Urothelium cell line (cell line): ENCODE data around the gene HDAC4.

ENCODE experiments used
- DNase-seq: peaks from one replicate; pipeline ENCODE4 v3.0.0; 2011; ENCODE audit warnings: low spot score, mixed read lengths
- FAIRE-seq: peaks from 2 replicates; lab custom pipeline; 2011; peaks lifted over from hg19 to GRCh38; lab: Jason Lieb, UNC

Gene HDAC4

GRCh38 chr2:239329972-239330572, 70.7 kb downstream of the HDAC4 start:
- FAIRE-seq = no peak
- no peak for DNase-seq

GRCh38 chr2:239329284-239329971, 71.4 kb downstream of the HDAC4 start:
- no peak for DNase-seq
- no peak for FAIRE-seq

GRCh38 chr2:239328351-239329191, 72.2 kb downstream of the HDAC4 start:
- no peak for FAIRE-seq
- no peak for DNase-seq

- FAIRE-seq = no peak
- DNase-seq = no peak
Observed at GRCh38 chr2:239327536-239328350, 73.1 kb downstream of the HDAC4 start.

- DNase-seq (peak; percentile 33), FAIRE-seq (no peak)
Observed at GRCh38 chr2:239326831-239327535, 73.8 kb downstream of the HDAC4 start.

GRCh38 chr2:239324456-239324855, 76.4 kb downstream of the HDAC4 start:
- FAIRE-seq = no peak

GRCh38 chr2:239323447-239323846, 77.4 kb downstream of the HDAC4 start:
- DNase-seq (no peak), FAIRE-seq (no peak)

More at GRCh38 chr2:239324456-239324855, 76.4 kb downstream of the HDAC4 start:
- no peak for DNase-seq

GRCh38 chr2:239322416-239323086, 78.3 kb downstream of the HDAC4 start:
- DNase-seq (no peak), FAIRE-seq (no peak)

GRCh38 chr2:239321596-239322415, 79.0 kb downstream of the HDAC4 start:
- DNase-seq = no peak
- FAIRE-seq = no peak

GRCh38 chr2:239318790-239319661, 81.8 kb downstream of the HDAC4 start:
- DNase-seq = no peak
- FAIRE-seq = no peak

GRCh38 chr2:239318151-239318611, 82.6 kb downstream of the HDAC4 start:
- FAIRE-seq = no peak
- DNase-seq = no peak

- FAIRE-seq = no peak
Observed at GRCh38 chr2:239316562-239317465, 84.0 kb downstream of the HDAC4 start.

GRCh38 chr2:239315308-239315707, 85.5 kb downstream of the HDAC4 start:
- FAIRE-seq = no peak

More at GRCh38 chr2:239316562-239317465, 84.0 kb downstream of the HDAC4 start:
- DNase-seq = no peak

GRCh38 chr2:239313776-239314175, 87.0 kb downstream of the HDAC4 start:
- FAIRE-seq (no peak), DNase-seq (no peak)

More at GRCh38 chr2:239315308-239315707, 85.5 kb downstream of the HDAC4 start:
- DNase-seq = no peak

GRCh38 chr2:239312741-239313667, 87.8 kb downstream of the HDAC4 start:
- no peak for FAIRE-seq
- DNase-seq = no peak
